Bronchial epithelial cell (primary cell): Measurements from ENCODE around the gene TRABD2B. TPM values are rescaled to one million over a fixed set of nuclear protein-coding genes. Genes with fewer than 3 reads are reported as not detected.

Experiments used
- DNase-seq: peaks from one replicate; pipeline ENCODE4 v3.0.0-alpha.2; 2010; ENCODE audit warnings: low read depth
- FAIRE-seq: peaks from 2 replicates; lab custom pipeline; 2011; peaks lifted over from hg19 to GRCh38; lab: Jason Lieb, UNC
- H3K27me3 ChIP-seq: 2 replicates; pipeline ENCODE4 v1.5.1; 2011; ENCODE audit warnings: low read length; ENCODE audit not compliant: control insufficient read depth, insufficient read depth
- H3K36me3 ChIP-seq: 2 replicates; pipeline ENCODE4 v1.5.1; 2011; ENCODE audit warnings: low read length; ENCODE audit not compliant: control insufficient read depth, insufficient read depth
- H3K4me3 ChIP-seq: 2 replicates; pipeline ENCODE4 v1.5.1; 2011; ENCODE audit warnings: mild to moderate bottlenecking, low read depth, low read length, control low read depth
- CTCF ChIP-seq: IDR thresholded peaks from 2 replicates; pipeline ENCODE4 v1.5.1; 2011; ENCODE audit warnings: mild to moderate bottlenecking, moderate library complexity, low read length, control low read depth, inconsistent platforms; ENCODE audit not compliant: insufficient read depth, severe bottlenecking
- total RNA-seq: library from RNA; depleted of rRNA; stranded (reverse); fragments of >200 nt; gene quantifications from 2 replicates; pipeline ENCODE4 v1.2.1, GENCODE V29; 2014

The TRABD2B gene
- total RNA-seq, 1 donor from 2014 or later = under 0.01 TPM

- Histone ChIP-seq H3K4me3 (no peak overlapping the region), H3K27me3 (no peaks in the 10 kb centered on the region), H3K36me3 (no peaks in the 10 kb centered on the region)
- no peak for TF ChIP-seq CTCF
- DNase-seq (no peak), FAIRE-seq (no peak)
Observed at GRCh38 chr1:47850451-47850850, 146.7 kb downstream of the TRABD2B start.

DNA sequence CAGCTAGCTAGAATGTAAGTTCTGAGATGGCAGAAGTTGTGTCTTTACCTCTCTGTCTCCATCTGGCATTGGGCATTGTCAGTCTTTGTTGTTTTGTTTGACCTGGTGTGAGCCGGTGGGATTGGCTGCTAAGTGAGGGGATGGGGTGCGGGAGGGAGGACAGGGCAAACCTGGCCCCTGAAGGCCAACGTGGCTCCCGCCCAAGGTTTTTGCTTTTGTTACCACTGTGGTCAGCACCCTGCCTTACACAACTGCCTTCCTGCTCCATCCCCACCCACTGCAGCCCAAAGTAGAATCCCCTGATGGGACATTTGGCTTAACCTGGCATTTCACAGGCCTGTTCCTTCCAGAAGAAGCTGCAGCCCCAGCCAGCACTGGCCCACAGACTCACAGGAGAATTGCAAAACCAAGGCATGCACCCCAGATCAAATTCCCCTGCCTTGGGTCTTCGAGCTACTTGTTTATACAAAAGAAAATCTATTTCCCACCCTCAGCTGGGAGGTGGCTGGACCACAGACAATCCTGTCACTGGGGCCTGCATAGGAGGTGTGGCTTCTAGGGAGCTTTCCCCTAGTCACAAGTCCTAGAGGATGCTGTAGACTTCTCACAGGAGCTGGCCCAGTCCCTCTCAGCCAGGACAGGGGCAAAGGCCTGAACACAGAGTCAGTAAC, 147.5 kb downstream of the TRABD2B start:
- no peaks in the 10 kb centered on the region for H3K36me3 ChIP-seq
- TF ChIP-seq CTCF = no peak
- H3K27me3 ChIP-seq = no peaks in the 10 kb centered on the region
- FAIRE-seq = no peak
- H3K4me3 ChIP-seq = no peak overlapping the region
- no peak for DNase-seq

DNA sequence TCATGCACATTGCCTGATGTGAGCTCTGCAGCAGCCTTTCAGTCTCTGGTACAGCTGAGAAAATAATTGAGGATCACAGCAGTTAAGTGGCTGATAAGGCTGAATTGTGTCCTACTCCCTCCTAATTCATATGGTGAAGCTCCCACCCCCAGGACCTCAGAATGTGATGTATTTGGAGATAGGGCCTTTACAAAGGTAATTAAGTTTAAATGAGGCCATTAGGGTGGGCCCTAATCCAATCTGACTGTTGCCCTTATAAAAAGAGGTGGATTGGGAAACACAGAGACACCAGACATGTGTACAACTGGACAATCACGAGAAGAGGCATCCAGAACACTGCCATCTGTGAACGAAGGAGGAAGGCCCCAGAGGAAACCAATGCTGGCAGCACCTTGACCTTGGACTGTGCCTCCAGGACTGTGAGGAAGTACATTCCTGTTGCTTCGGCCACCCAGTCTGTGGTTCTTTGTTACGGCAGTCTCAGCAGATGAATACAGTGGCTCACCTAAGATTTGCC, 148.1 kb downstream of the TRABD2B start:
- no peaks in the 10 kb centered on the region for H3K27me3 ChIP-seq
- no peak for DNase-seq
- H3K36me3 ChIP-seq = no peaks in the 10 kb centered on the region
- TF ChIP-seq CTCF = no peak
- FAIRE-seq = no peak
- no peak overlapping the region for H3K4me3 ChIP-seq

- no peak for FAIRE-seq
- Histone ChIP-seq H3K27me3 (no peaks in the 10 kb centered on the region), H3K4me3 (no peak overlapping the region), H3K36me3 (no peaks in the 10 kb centered on the region)
- DNase-seq = no peak
- no peak for TF ChIP-seq CTCF
Observed at GRCh38 chr1:47847763-47848162, 149.4 kb downstream of the TRABD2B start.

GRCh38 chr1:47844558-47844955, 152.6 kb downstream of the TRABD2B start:
- no peak for TF ChIP-seq CTCF
- Histone ChIP-seq H3K36me3 (no peaks in the 10 kb centered on the region), H3K4me3 (no peak overlapping the region), H3K27me3 (peaks cover 2% of the 10 kb centered on the region)
- peak; percentile 83 for FAIRE-seq
- DNase-seq = no peak
